ENCODE measurements around the gene NUP155. TPM values are rescaled to one million over a fixed set of nuclear protein-coding genes. Genes with fewer than 3 reads are reported as not detected.
"Not testable (repeated sequence)": the region's sequence is repeated elsewhere in the genome, so short reads cannot be mapped to it uniquely, and the experiment has no call there.

Gene NUP155
- total RNA-seq, 1 donor from 2014 or later: 62.3 TPM

DNA sequence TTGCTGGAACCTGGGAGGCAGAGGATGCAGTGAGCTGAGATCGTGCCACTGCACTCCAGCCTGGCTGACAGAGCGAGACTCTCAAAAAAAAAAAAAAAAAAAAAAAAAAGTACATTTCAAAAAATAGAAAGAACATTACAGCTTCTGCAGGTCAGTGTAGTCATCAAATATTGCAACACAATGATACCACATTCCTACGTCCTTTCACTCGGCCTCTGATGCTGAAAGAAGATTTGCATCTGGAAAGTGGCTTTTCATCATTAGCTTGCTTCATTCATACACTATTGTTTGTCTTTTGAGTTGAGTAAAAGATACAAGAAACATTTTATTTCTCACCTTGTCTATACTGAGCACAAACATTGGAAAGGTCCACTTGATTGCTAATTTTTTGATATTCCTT, 62.1 kb downstream of the NUP155 start:
- Histone ChIP-seq H3K9me3 (no peaks in the 10 kb centered on the region), H3K27ac (no peak overlapping the region), H3K4me3 (no peak overlapping the region), H3K36me3 (peaks cover 50 to 93% of the 10 kb centered on the region in 2 donors), H3K27me3 (no peaks in the 10 kb centered on the region), H3K4me1 (no peaks in the 10 kb centered on the region)
- intact Hi-C loops (cut with DNase I): no loop called here
- no peak for DNase-seq (ENCODE audit: low spot score in 2 of 2)
- TF ChIP-seq, protein P1, sequence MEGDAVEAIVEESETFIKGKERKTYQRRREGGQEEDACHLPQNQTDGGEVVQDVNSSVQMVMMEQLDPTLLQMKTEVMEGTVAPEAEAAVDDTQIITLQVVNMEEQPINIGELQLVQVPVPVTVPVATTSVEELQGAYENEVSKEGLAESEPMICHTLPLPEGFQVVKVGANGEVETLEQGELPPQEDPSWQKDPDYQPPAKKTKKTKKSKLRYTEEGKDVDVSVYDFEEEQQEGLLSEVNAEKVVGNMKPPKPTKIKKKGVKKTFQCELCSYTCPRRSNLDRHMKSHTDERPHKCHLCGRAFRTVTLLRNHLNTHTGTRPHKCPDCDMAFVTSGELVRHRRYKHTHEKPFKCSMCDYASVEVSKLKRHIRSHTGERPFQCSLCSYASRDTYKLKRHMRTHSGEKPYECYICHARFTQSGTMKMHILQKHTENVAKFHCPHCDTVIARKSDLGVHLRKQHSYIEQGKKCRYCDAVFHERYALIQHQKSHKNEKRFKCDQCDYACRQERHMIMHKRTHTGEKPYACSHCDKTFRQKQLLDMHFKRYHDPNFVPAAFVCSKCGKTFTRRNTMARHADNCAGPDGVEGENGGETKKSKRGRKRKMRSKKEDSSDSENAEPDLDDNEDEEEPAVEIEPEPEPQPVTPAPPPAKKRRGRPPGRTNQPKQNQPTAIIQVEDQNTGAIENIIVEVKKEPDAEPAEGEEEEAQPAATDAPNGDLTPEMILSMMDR (IDR thresholded peaks at IDR 0.05): no peak

DNA sequence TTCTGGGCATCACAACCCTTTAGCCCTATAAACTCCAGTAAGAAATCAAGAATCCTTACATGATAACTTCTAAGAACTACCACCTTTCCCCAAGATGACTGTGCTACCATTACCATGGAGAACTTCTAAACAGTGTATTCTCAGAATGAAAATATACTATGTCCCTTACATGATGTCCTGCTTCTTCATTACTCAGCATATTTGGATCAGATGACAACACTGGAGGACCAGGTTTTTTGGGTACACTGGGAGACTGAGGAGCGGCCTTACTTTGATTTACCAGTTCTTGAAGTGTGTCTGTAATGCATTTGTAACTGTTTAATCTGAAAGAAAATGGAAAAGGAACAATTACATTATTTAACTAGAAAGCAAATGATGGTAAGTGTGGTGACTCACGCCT, 66.0 kb downstream of the NUP155 start:
- intact Hi-C loops (cut with DNase I): no loop called here
- no peaks in the 10 kb centered on the region for H3K27me3 ChIP-seq
- DNase-seq (ENCODE audit: low spot score in 2 of 2): no peak
- no peak overlapping the region for H3K27ac ChIP-seq
- no peak overlapping the region for H3K4me3 ChIP-seq
- H3K4me1 ChIP-seq: no peaks in the 10 kb centered on the region
- no peaks in the 10 kb centered on the region for H3K9me3 ChIP-seq
- peaks cover 72 to 89% of the 10 kb centered on the region in 2 donors for H3K36me3 ChIP-seq
- TF ChIP-seq, protein P1 (IDR thresholded peaks at IDR 0.05): no peak

DNA sequence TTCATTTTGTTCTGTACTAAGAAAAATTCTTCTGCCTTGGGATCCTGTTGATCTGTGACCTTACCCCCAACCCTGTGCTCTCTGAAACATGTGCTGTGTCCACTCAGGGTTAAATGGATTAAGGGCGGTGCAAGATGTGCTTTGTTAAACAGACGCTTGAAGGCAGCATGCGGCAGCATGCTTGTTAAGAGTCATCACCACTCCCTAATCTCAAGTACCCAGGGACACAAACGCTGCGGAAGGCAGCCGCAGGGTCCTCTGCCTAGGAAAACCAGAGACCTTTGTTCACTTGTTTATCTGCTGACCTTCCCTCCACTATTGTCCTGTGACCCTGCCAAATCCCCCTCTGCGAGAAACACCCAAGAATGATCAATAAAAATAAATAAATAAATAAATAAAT, 74.6 kb downstream of the NUP155 start:
- H3K9me3 ChIP-seq; intact Hi-C loops (cut with DNase I); H3K27me3 ChIP-seq; DNase-seq (ENCODE audit: low spot score in 2 of 2); H3K27ac ChIP-seq; H3K4me3 ChIP-seq; H3K4me1 ChIP-seq: not testable (repeated sequence)
- peaks cover 54 to 73% of the 10 kb centered on the region in 2 donors for H3K36me3 ChIP-seq

DNA sequence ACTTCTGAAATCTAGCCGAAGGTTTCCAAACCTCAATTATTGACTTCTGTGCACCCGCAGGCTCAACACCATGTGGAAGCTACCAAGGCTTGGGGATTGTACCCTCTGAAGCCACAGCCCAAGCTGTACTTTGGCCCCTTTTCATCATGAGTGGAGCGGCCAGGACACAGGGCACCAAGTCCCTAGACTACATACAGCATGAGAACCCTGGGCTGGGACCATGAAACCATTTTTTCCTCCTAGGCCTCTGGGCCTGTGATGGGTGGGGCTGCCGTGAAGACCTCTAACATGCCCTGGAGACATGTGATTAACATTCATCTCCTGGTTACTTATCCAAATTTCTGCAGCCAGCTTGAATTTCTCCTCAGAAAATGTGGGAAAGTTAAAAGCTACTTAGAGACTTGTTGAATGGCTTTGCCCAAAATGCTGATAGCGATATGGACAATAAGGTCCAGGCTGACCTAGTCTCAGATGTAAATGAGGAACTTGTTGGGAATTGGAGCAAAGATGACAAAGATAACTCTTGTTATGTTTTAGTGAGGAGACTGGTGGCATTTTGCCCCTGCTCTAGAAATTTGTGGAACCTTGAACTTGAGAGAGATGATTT, 87.6 kb downstream of the NUP155 start:
- Histone ChIP-seq H3K9me3 (no peaks in the 10 kb centered on the region), H3K4me3 (no peak overlapping the region), H3K4me1 (no peaks in the 10 kb centered on the region), H3K36me3 (peaks cover 2 to 3% of the 10 kb centered on the region in 2 donors), H3K27me3 (no peaks in the 10 kb centered on the region), H3K27ac (no peak overlapping the region)
- intact Hi-C loops (cut with DNase I): no loop called here
- DNase-seq (ENCODE audit: low spot score in 2 of 2): no peak
- TF ChIP-seq, protein P1 (IDR thresholded peaks at IDR 0.05): no peak

DNA sequence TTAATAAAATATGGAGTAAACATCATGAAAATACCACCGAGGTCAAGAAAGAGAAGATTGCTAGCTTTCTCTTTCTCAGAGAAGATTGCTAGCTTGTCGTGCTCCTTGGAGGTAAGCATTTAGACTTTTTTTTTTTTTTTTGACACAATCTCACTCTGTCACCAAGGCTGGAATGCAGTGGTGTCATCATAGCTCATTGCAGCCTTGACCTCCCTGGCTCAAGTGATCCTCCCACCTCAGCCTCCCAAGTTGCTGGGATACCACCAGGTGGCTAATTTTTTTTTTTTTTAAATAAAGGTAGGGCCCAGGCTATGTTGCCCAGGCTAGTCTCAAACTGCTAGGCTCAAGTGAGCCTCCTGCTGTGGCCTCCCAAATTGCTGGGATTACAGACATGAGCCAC, 95.4 kb downstream of the NUP155 start:
- H3K27ac ChIP-seq: no peak overlapping the region
- TF ChIP-seq, protein P1 (IDR thresholded peaks at IDR 0.05): no peak
- DNase-seq (ENCODE audit: low spot score in 2 of 2): no peak
- H3K27me3 ChIP-seq: no peaks in the 10 kb centered on the region
- H3K4me3 ChIP-seq: no peak overlapping the region
- no peaks in the 10 kb centered on the region for H3K9me3 ChIP-seq
- no peaks in the 10 kb centered on the region for H3K4me1 ChIP-seq
- H3K36me3 ChIP-seq: no peaks in the 10 kb centered on the region
- intact Hi-C loops (cut with DNase I): no loop called here

DNA sequence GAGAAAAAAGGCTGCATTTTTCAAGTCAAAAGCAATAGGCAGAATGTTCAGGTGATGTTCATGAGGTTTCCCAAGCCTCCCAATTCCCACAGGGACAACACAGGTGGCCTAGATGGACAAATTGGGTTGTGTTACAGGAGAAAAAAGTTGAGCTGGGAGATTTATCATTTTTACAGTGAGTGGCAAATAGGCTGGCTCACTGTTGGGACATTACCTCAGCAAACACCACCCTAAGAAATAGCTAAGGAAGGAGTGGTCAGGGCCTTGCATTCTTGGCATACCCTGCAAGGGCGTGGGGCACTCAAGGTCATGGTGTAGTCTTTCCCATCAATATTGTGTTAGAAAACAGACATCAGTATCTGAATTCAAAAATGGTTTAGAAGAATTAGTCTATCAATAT, 98.4 kb downstream of the NUP155 start:
- intact Hi-C loops (cut with DNase I): no loop called here
- Histone ChIP-seq H3K4me3 (no peak overlapping the region), H3K27ac (no peak overlapping the region), H3K4me1 (no peaks in the 10 kb centered on the region), H3K36me3 (no peaks in the 10 kb centered on the region), H3K27me3 (no peaks in the 10 kb centered on the region), H3K9me3 (peaks cover 0 to 10% of the 10 kb centered on the region in 2 donors)
- DNase-seq (ENCODE audit: low spot score in 2 of 2): no peak
- TF ChIP-seq, protein P1 (IDR thresholded peaks at IDR 0.05): no peak

DNA sequence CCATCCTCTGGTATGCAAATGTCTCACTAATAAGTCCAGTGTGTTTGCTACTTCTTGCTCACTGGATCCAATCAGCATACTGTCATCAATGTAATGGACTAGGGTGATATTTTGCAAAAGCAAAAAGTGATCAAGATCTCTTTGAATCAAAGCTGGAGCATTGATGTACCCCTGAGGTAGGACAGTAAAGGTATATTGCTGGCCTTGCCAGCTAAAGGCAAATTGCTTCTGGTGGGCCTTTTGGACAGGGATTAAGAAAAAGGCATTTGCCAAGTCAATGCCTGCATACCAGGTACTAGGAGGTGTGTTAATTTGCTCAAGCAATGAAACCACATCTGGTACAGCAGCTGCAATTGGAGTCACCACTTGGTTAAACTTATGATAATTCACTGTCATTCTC, 102.8 kb downstream of the NUP155 start:
- intact Hi-C loops (cut with DNase I); H3K4me3 ChIP-seq; DNase-seq (ENCODE audit: low spot score in 2 of 2); H3K27me3 ChIP-seq; H3K36me3 ChIP-seq; H3K27ac ChIP-seq; H3K4me1 ChIP-seq: not testable (repeated sequence)
- peaks cover 0 to 10% of the 10 kb centered on the region in 2 donors for H3K9me3 ChIP-seq
